Measurements from ENCODE around the gene MAS1.

Gene MAS1

GRCh38 chr6:159879856-159880255 is 10.9 kb upstream of the MAS1 start:
- in situ Hi-C loops (cut with HindIII; ENCODE audit: low sequenced_read_pairs), result no loop called here

- in situ Hi-C loops (cut with HindIII; ENCODE audit: low sequenced_read_pairs), result no loop called here
Measured at GRCh38 chr6:159880412-159880975, 10.3 kb upstream of the MAS1 start.

DNA sequence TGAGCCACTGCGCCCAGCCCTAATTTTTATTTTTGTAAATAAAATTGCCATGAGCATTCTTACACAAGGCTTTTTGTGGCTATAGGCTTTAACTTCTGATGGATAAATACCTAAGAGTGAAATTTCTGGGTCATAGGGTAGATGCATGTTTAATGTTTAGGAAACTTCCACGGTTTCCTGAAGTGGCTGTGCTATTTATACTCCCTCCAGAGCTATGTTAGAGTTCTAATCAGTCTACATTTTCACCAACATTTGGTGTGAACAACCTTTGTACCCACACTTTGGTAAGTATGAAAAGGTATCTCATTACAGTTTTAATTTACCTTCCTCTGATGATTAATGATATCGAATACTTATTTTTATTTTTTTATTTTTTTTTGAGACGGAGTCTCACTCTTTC is 6.1 kb upstream of the MAS1 start:
- in situ Hi-C loops (cut with HindIII; ENCODE audit: low sequenced_read_pairs), result no loop called here

GRCh38 chr6:159886270-159886669 is 4.5 kb upstream of the MAS1 start:
- in situ Hi-C loops (cut with HindIII; ENCODE audit: low sequenced_read_pairs), result no loop called here

GRCh38 chr6:159887146-159887545 is 3.6 kb upstream of the MAS1 start:
- in situ Hi-C loops (cut with HindIII; ENCODE audit: low sequenced_read_pairs), result no loop called here

GRCh38 chr6:159887761-159888160 is 3.0 kb upstream of the MAS1 start:
- in situ Hi-C loops (cut with HindIII; ENCODE audit: low sequenced_read_pairs), result no loop called here

DNA sequence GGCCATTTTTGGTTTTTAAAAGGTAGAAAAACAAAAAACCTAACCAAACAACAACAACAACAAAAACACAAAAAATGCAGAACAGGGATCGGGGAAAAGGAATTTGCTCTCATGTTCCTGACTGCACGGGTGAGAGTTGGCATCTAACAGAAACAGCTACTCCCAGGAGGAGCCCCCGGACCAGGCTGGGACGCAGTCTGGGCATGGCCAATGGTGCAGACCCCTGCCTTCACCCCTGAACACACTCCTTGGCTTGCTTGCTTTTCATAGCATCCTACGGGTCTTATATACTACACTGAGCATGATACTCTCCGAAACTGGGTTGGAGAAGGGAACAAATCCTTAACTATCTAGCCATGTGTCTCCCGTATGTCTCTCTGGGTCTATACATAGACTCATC is 587 bp upstream of the MAS1 start:
- in situ Hi-C loops (cut with HindIII; ENCODE audit: low sequenced_read_pairs), result loop anchor here (5.0 kb wide), 1 partner anchor 72 kb away; no protein-coding TSS in a partner anchor

DNA sequence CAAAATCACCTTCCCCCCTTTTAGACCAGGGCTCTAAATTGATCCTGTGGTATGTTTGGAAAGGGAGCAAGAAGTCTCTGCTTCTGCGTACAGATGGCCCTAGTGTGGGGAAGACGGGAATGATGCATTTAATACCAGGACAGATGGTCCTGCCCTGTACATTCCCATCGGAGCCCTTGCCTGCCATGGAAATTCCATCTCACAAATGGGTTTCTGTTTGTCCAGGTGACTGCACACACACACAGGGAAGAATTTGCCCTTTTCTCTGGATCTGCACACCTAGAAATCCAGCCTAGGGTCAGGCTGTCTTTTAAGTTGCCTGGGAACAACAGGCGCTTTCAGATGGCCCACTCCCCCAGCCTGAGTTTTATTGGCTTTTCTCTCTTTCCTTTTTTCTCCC is 1.3 kb downstream of the MAS1 start:
- in situ Hi-C loops (cut with HindIII; ENCODE audit: low sequenced_read_pairs), result loop anchor here (5.0 kb wide), 1 partner anchor 70 kb away; no protein-coding TSS in a partner anchor

DNA sequence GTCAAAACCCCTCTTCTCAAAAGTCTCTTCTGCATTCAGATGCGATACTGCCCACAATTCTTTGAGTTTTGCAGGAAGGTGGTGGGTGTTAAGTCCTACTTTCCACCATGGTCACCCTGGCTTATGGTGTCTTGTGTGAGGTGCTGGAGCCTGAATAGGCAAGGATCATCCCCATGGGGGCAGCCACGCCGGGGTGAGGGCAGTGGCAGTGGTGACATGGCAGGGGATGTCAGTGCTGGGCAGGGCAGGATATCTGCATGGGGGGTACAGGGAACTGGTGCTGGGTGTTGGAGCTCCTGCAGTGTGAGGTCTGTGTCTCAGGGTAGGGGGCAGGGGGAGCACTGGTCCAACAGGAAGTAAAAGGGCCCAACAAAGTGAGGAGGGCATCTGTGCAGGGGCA is 2.3 kb downstream of the MAS1 start:
- in situ Hi-C loops (cut with HindIII; ENCODE audit: low sequenced_read_pairs), result loop anchor here (5.0 kb wide), 1 partner anchor 69 kb away; no protein-coding TSS in a partner anchor

GRCh38 chr6:159894991-159895390 is 4.2 kb downstream of the MAS1 start:
- in situ Hi-C loops (cut with HindIII; ENCODE audit: low sequenced_read_pairs), result loop anchor here (5.0 kb wide), 1 partner anchor 67 kb away; no protein-coding TSS in a partner anchor

GRCh38 chr6:159897603-159898002 is 6.8 kb downstream of the MAS1 start:
- in situ Hi-C loops (cut with HindIII; ENCODE audit: low sequenced_read_pairs), result no loop called here

GRCh38 chr6:159898519-159898918 is 7.7 kb downstream of the MAS1 start:
- in situ Hi-C loops (cut with HindIII; ENCODE audit: low sequenced_read_pairs), result no loop called here

DNA sequence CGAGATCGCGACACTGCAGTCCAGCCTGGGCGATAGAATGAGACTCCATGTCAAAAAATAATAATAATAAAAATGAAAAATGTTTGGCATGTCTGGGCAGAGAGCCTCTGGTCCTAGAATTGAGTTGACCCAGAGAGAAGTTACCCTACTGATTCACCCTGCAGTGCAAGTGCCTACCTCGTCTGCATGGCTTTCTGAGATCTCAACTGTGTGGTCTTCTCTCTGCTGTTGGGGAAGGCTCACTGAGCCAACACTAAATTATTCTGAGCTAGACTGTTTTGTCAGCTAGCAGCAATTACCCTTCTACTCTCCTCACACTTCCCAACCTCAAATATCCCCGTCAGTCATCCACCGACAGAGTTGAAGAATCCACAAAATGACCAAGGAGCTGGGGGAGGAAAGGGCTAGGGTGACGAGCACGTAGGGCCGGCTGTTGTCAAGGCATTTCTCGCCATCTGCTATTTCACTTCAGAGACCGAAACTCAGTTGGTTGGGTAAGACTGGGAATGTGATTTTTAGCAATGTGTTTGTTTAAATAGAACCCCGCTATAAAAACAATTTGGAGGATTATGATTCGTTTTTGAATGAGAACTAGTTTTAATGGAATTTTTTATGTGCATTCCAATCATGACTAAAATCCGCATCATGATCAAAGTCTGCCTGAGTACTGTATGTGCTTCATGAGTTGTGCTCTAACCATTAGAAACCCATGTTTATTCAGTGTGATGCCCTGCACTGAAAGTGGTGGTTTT is 9.4 kb downstream of the MAS1 start:
- in situ Hi-C loops (cut with HindIII; ENCODE audit: low sequenced_read_pairs), result no loop called here

DNA sequence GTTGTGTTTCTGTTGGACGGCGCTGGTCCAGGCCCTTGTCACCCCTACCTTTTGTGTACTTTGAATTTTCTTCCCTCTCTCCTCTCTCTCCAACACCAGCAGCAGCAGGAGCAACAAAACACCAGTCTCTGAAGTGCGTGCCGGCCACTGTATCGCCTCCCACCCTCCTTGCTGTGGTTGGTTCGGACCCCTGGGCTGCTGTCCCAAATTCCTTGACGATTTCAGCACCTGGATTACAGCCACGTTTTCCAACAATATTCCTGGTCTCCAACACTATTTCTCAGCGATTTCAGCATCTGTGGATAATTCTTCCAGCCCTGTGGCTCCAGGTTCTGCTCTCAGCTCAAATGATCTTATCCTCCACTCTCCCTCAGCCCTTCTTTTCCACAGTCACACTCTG is 11.8 kb downstream of the MAS1 start:
- in situ Hi-C loops (cut with HindIII; ENCODE audit: low sequenced_read_pairs), result no loop called here

DNA sequence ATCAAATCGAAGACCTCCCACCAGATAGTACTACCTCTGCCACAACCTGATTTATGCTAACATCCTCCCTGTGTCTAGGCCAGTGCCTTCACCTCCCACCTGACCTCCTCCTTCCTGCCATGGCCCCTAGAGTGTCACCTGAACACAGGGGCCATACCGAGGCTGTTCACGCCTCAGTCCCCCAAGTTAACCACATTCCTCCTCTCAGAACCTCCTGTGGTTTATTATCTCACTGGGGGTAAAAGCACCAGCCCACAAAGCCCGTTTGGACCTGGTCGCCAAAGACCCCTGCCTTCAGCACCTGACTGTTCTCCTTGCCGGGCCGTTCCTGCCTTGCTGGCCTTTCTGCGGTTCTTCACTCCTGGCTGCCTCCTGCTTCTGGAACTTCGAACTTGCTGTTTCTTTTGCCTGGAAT is 13.7 kb downstream of the MAS1 start:
- in situ Hi-C loops (cut with HindIII; ENCODE audit: low sequenced_read_pairs), result no loop called here

DNA sequence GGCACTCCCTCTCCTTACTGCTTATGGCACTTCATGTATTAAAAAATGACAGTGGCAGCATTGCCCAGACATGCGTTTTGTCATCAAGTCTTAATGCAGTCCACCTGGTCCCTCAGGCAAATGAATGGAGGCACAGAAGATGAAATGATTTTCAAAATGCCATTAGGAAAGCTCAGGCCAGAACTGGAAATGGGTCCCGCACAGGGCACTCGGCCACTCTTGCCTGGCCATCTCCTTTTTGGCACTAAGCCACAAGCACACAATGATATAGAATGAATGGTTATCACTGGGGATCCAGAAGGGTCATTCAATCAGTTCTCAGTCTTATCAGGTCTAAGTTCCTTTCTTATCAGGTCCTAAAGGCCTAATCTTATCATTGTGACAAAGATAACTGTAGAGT is 15.6 kb downstream of the MAS1 start:
- in situ Hi-C loops (cut with HindIII; ENCODE audit: low sequenced_read_pairs), result no loop called here

DNA sequence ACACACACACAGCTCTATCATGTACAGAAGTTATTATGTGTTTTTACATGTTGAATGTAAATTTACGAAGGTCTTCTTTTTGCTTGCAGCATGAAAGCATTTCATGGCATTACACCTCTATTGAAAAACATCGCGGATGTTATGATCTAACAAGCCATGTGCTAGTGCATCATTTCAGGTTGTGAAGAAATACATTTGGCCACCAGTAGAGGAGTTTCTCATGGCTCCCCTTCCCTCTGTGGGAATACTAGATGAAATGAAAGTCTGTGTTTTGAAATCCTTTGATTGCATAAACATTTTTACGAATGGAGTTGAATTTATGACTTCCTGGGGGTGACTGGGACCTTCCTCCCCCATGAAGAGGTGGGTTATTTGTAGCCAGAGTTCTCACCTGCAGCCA is 17.7 kb downstream of the MAS1 start:
- in situ Hi-C loops (cut with HindIII; ENCODE audit: low sequenced_read_pairs), result no loop called here

DNA sequence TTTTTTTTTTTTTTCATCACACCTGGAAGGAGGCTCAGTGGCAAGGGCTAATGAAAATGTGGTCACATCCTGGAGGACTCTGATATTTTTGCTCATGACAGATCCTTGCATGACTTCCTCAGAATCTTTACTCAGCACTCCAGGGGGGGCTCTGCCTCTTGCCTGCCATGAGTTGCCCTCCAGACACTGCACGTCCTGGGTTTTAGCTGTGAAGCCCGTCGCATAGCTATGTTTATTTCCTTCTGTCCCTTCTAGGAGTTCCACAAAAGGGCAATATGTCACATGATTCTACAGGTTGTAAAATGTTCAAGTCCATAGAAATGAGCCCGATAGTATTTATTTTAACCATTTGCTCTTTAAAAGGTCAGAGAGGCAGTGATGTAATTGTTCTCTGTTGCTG is 18.2 kb downstream of the MAS1 start:
- in situ Hi-C loops (cut with HindIII; ENCODE audit: low sequenced_read_pairs), result no loop called here

DNA sequence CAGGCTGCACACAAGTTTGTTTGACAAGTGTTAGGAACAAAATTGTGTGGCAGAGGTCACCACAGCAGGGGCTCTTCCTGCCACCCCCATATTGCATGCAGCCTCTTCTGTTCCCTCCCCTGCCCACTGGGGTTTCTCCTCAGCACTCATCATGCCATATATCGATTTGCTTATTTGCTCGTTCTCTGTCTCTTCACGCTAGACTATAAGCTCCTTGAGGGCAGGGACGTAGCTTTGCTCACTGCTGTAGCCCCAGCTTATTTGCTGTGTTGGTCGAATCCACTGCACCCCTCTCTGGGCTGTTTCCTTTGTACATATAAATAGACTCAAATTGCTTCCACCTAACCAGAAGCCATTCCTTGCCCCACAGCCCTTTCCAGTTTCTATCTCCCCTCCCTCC is 19.6 kb downstream of the MAS1 start:
- in situ Hi-C loops (cut with HindIII; ENCODE audit: low sequenced_read_pairs), result no loop called here

GRCh38 chr6:159913375-159913774 is 22.6 kb downstream of the MAS1 start:
- in situ Hi-C loops (cut with HindIII; ENCODE audit: low sequenced_read_pairs), result no loop called here

DNA sequence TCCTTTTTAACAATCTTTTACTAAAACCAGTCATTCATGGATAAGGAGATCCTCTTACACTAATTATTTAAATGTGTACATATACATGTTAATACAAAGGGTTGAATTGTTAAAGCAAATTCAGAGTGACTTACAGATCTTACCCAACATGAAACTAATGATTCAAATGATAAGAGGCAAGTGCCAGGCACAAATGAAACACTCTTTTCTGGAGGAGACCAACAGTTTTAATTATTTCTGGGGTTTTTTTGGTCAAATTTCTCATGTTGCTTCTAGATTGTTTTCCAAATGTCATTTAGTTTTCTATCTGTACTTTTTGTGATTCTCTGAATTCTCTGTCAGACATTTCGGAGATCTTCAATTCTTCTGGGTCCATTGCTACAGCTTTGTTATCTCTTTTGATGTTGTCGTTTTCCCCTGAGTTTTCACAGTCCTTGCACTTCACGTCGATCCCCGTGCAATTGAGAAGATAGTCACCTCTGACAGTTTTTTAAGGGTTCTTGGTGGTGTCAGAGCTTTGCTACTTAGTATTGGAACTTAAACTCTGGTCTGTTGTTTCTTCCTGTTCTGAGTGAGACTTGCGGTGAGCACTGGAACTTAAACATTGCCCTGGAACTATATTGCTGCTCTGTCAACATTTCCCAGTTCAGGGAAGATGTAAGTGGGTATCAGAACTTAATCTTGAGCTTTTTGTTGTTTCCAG is 23.2 kb downstream of the MAS1 start:
- in situ Hi-C loops (cut with HindIII; ENCODE audit: low sequenced_read_pairs), result no loop called here

GRCh38 chr6:159914565-159914923 is 23.8 kb downstream of the MAS1 start:
- in situ Hi-C loops (cut with HindIII; ENCODE audit: low sequenced_read_pairs), result no loop called here

Data from endothelial cell of hepatic sinusoid (primary cell).